ENCODE results near the gene ITPRID2.

- TF ChIP-seq, protein P1, sequence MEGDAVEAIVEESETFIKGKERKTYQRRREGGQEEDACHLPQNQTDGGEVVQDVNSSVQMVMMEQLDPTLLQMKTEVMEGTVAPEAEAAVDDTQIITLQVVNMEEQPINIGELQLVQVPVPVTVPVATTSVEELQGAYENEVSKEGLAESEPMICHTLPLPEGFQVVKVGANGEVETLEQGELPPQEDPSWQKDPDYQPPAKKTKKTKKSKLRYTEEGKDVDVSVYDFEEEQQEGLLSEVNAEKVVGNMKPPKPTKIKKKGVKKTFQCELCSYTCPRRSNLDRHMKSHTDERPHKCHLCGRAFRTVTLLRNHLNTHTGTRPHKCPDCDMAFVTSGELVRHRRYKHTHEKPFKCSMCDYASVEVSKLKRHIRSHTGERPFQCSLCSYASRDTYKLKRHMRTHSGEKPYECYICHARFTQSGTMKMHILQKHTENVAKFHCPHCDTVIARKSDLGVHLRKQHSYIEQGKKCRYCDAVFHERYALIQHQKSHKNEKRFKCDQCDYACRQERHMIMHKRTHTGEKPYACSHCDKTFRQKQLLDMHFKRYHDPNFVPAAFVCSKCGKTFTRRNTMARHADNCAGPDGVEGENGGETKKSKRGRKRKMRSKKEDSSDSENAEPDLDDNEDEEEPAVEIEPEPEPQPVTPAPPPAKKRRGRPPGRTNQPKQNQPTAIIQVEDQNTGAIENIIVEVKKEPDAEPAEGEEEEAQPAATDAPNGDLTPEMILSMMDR (IDR thresholded peaks at IDR 0.05; ENCODE audit: borderline replicate concordance, extremely low read depth, low read length, poor library complexity, severe bottlenecking): no peak
- no peak for TF ChIP-seq EZH2 (IDR thresholded peaks at IDR 0.05; ENCODE audit: borderline replicate concordance, low read depth, low read length, severe bottlenecking)
Measured at GRCh38 chr2:181882246-181883020, 9.1 kb upstream of the ITPRID2 start.

Data from DND-41 (cell line).